Fibroblast of mammary gland (primary cell): ENCODE results near the gene COG1.

Experiments
- DNase-seq: peaks from one replicate; pipeline ENCODE4 v3.0.0-alpha.2; 2010; ENCODE audit warnings: low read depth
- H3K4me3 ChIP-seq: 2 replicates; pipeline ENCODE4 v1.5.1; 2011; ENCODE audit warnings: low read depth, mild to moderate bottlenecking, low read length, moderate library complexity; ENCODE audit not compliant: control insufficient read depth
- CTCF ChIP-seq: conservative IDR thresholded peaks from 2 replicates; pipeline ENCODE4 v1.5.1; 2011; ENCODE audit warnings: low read depth, low read length, inconsistent platforms; ENCODE audit not compliant: control insufficient read depth, insufficient read depth

The COG1 gene

GRCh38 chr17:73251871-73252270 lies 59.0 kb downstream of the COG1 start:
- no peak for DNase-seq
- no peak overlapping the region for H3K4me3 ChIP-seq
- TF ChIP-seq CTCF: no peak

- H3K4me3 ChIP-seq: no peak overlapping the region
- peak; percentile 28 for DNase-seq
- peak; percentile 98 for TF ChIP-seq CTCF
These were observed 62.9 kb downstream of the COG1 start for GRCh38 chr17:73255671-73256181.

GRCh38 chr17:73256220-73256619 lies 63.4 kb downstream of the COG1 start:
- no peak overlapping the region for H3K4me3 ChIP-seq
- DNase-seq: no peak
- no peak for TF ChIP-seq CTCF

GRCh38 chr17:73257516-73257915 lies 64.7 kb downstream of the COG1 start:
- no peak overlapping the region for H3K4me3 ChIP-seq
- no peak for TF ChIP-seq CTCF
- no peak for DNase-seq
